Pons (tissue), 1 donor: Measurements from ENCODE around the gene CARMIL1.

Source experiments
- DNase-seq: peaks from one replicate; pipeline ENCODE4 v3.0.0-alpha.2; 2016; ENCODE audit warnings: low spot score

CARMIL1 gene

DNA sequence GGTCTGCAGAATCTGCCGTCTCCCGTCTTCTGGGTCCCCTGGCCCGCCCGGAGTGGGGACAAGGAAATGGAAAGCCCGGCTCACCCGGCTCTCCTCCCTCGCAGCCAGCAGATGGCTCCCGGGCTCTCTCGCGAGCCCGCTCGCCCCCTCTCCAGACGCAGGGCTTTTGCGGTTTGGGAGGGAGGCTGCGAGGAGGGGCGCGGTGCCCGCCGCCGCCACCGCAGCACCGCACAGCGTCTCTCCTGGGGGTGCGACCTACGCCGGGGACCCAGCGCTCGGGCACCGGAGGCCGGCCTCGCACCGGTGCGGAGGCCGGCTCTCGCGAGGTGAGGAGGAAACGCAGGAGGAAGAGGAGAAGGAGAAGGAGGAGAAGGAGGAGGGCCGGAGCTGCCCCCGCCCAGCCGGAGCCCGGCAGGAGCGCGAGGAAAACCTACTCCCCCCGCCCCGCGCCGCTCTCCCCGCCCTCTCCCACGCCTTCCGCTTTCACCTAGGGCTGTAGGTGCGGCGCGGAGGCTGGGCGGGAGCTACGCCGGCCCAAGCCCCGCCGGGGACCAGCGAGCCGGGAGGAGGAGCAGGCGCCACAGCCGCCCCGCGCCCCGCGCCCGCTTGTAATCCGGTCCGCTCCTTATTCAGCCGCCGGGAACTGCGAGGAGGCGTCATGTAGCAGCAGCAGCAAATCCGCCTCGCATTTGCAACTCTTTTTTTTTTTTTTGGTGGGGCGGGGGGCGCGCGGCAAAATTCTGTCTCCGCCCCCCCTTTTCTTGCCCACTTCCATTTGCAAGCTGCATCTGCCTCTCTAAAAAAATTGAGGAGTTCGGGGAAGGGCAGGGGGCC, at the start of gene CARMIL1:
Gene CARMIL1 (plus strand): TSS at position 461 of the 834 bp plus-strand sequence. CDS start 422 bp downstream, outside the sequence.
- peak; percentile 62 for DNase-seq

DNA sequence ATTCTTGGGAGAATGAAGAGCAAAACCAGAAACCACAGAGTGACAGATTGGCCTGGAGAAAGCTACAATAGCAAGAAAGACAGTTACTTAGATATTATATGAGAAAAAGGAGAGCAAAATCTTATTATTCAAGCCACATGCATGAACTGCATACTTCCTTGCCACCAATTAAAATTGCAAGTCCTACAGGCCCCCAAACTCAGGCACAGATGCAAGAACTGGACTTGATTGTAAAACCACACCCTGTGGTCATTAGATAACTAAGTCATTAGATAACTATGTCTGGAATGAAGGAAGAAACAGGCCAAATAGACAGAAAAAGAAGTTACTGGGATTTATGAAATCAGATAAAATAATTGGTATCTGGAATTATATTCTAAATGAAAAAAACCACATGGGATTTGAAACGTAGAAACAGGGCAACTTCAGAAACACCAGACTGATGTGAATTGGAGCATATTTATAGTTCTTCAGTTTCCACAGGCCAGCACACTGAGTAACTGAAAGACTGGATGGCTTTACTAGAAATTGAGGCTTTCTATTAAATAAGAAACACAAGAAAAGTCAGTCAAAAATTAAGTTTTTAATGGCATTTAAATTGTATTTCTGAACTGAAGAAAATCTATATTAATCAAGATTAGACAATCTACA, 49.4 kb upstream of the CARMIL1 start:
- DNase-seq = no peak

DNA sequence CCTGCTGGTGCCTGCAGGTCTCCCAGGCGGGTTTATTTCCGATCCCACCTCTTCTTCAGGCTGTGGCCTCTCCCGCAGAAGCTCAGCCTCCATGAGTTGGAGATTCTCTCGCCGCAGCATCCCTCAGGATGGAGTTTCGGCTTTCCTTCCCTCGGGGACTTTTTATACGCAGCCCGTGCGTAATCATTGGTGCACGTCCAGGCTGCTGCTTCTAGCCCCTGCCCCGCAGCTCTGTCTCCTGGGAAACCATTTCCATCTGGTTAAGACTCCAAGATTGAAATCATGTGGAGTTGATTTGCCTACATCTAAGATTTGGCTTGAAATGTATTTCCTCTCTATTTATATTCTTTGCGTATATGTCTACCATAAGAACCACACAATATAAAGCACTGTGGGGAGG, 46.7 kb upstream of the CARMIL1 start:
- DNase-seq = no peak

DNA sequence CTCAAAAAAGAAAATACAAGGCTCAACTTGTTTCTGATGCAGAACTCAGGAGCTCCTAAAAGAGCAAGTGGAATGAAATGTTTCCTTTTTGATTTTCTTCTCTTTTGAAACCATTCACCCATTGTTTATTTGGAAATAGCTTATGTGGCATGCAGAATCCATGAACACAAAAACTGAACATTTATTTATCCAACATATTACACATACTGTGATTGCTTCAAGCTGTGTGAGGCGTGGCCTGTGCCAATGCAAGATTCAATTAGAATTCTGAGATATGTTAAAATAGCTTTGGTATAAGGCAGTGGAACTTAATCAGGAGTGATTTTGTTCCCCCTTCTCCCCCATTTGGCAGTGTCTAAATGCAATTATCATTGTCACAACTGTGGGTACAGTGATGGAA, 45.9 kb upstream of the CARMIL1 start:
- no peak for DNase-seq

- DNase-seq = no peak
These were observed 41.6 kb upstream of the CARMIL1 start for GRCh38 chr6:25237579-25237978.

- no peak for DNase-seq
These were observed 40.1 kb upstream of the CARMIL1 start for GRCh38 chr6:25239059-25239458.

- no peak for DNase-seq
These were observed 39.7 kb upstream of the CARMIL1 start for GRCh38 chr6:25239498-25239897.

DNA sequence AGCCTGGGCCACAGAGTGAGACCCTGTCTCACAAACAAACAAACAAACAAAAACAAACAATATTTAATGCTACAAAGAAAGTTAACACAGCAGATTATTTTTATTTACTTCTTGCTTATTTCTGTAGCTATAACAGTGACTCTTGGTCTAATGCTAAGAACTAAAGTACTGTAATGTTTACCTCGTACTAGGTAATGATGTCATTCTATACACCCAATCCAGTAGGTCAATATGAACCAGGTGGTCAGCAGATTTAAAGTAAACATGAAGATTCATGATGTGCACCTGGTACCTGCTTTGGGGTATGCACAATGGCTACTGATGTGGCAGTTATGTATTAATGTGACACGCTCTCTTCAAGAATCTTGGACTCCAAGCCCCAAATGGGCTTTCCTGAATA, 36.6 kb upstream of the CARMIL1 start:
- DNase-seq = no peak

DNA sequence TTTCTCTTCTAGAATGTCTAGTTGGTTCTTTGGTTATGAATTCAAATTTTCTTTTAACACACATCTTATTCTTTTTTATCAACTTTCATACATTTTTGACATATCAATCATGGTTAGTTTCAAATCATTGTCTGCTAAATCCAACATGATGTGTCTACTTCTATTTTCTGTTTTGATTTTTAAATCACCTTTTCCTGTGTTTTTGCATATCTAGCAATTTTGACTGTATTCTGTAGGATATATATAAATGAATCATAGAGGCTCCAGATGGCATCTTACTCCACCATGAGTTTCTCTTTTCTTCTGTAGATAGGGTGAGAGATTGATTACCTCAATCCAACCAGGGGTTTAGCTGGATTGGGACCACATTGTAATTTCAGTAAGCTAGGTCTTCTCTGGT, 34.3 kb upstream of the CARMIL1 start:
- no peak for DNase-seq

GRCh38 chr6:25248123-25248522, 31.1 kb upstream of the CARMIL1 start:
- DNase-seq = no peak

- DNase-seq = no peak
These were observed 30.0 kb upstream of the CARMIL1 start for GRCh38 chr6:25249133-25249532.

GRCh38 chr6:25250878-25251277, 28.3 kb upstream of the CARMIL1 start:
- no peak for DNase-seq

- DNase-seq = no peak
These were observed 27.7 kb upstream of the CARMIL1 start for GRCh38 chr6:25251426-25251825.

GRCh38 chr6:25253351-25253750, 25.8 kb upstream of the CARMIL1 start:
- DNase-seq = no peak

DNA sequence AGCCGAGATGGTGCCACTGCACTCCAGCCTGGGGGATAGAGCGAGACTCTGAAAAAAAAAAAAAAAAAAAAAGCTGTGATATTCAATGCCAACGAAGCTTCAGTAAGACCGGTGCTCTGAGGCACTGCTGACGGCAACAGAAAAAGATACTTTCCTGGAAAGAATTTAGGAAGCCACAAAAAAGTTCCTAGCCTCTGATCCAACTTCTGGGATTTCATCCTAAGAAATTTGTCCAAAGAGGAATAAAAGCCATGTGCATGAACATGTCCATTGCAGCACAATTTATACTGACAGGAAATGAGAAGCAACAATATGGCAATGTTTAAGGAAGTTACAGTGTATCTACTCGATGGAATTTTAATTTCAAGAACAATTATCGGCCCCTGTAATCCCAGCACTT, 24.5 kb upstream of the CARMIL1 start:
- no peak for DNase-seq

- no peak for DNase-seq
These were observed 21.4 kb upstream of the CARMIL1 start for GRCh38 chr6:25257686-25258348.

GRCh38 chr6:25259756-25260155, 19.4 kb upstream of the CARMIL1 start:
- no peak for DNase-seq

DNA sequence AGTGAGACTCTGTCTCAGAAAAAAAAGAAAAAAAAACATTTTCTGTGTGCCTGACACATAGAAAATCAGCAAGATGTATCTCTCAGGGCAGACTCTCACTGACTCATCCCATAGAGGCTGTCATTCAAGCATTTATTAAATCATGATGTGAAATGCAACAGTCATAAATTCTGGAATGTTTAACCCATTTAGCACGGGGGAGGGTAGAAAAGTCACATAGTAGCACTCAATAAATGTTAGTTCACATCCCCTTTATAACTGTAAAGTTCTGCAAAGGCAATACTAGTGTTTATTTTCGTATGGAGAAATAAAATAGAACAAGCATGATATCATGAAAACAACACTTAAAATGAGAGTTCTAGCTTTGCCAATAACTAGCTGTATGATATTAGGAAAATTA, 15.5 kb upstream of the CARMIL1 start:
- no peak for DNase-seq

DNA sequence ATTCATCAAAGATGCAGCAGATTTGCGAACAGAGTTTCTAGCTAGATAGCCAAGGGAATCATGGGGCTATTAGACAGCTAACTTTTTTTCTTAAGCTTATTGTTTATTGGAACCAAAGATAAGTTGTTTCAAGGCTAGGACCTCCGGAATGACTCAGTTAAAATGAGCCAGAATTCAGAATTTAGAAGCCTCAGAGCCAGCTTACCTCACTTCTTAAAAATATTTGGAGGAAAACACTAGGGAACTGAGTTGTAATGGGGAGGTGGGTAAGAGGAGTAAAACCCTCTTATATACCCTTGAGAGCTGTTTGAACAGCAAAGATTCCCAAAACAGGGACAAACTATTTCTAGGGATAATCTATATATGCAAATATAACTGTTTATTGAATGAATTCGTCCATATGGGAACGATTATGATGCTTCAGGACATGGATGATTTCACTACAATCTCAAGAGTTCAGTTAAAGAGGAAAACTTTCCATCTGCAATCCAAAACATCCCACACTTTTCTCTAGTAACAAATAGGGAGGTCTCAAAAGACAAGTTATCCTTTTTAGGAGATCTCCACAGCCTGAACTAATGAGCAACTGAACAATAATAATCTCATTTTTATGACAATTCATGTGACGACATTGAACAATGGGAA, 12.6 kb upstream of the CARMIL1 start:
- DNase-seq = no peak

GRCh38 chr6:25267662-25268061, 11.5 kb upstream of the CARMIL1 start:
- no peak for DNase-seq

DNA sequence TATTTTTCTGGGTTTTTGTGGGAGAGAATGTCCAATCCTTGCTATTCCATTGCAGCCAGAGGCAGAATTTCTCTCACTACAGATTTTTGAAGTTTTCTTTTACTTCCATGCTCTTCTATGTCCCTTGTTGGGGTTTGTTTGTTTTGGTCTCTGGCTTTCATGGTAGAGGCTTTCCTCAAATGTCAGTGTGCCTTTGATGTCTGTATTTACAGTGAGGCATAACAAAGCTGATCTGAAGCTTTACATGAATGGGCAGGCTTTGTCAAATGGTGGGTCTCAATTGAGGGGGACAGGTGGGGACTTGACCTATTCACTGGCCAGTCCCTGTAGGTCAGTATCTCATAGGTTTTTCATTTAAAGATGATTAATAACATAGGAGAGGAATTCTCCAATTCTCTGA, 8.6 kb upstream of the CARMIL1 start:
- DNase-seq = no peak

- no peak for DNase-seq
These were observed 3.7 kb upstream of the CARMIL1 start for GRCh38 chr6:25275436-25275835.

- no peak for DNase-seq
These were observed 1.8 kb upstream of the CARMIL1 start for GRCh38 chr6:25277386-25277785.
